COLO829 (cell line): ENCODE measurements around the gene PKN2.

Source experiments
- DNase-seq: peaks from one replicate; pipeline ENCODE4 v3.0.0; 2012; ENCODE audit warnings: low spot score

PKN2 gene

GRCh38 chr1:88683541-88684481, at the start of gene PKN2:
PKN2 (plus strand) TSS chr1:88684273; CDS start chr1:88684581, 308 bp downstream.
- DNase-seq: peak; percentile 87

- DNase-seq: no peak
These were observed 49.5 kb upstream of the PKN2 start for GRCh38 chr1:88634538-88634937.

GRCh38 chr1:88640060-88640459, 44.0 kb upstream of the PKN2 start:
- DNase-seq: no peak

- DNase-seq: no peak
These were observed 38.2 kb upstream of the PKN2 start for GRCh38 chr1:88645886-88646285.

- DNase-seq: no peak
These were observed 37.4 kb upstream of the PKN2 start for GRCh38 chr1:88646476-88647248.

GRCh38 chr1:88647249-88647645, 36.8 kb upstream of the PKN2 start:
- no peak for DNase-seq

GRCh38 chr1:88647749-88648415, 36.2 kb upstream of the PKN2 start:
- DNase-seq: no peak

GRCh38 chr1:88648706-88649105, 35.4 kb upstream of the PKN2 start:
- no peak for DNase-seq

GRCh38 chr1:88649932-88650331, 34.1 kb upstream of the PKN2 start:
- no peak for DNase-seq

- no peak for DNase-seq
These were observed 33.2 kb upstream of the PKN2 start for GRCh38 chr1:88650676-88651418.

- no peak for DNase-seq
These were observed 28.9 kb upstream of the PKN2 start for GRCh38 chr1:88655140-88655539.

GRCh38 chr1:88655685-88656299, 28.3 kb upstream of the PKN2 start:
- DNase-seq: peak; percentile 2

- DNase-seq: no peak
These were observed 25.7 kb upstream of the PKN2 start for GRCh38 chr1:88658419-88658818.

GRCh38 chr1:88659552-88659951, 24.5 kb upstream of the PKN2 start:
- DNase-seq: no peak

GRCh38 chr1:88661188-88661587, 22.9 kb upstream of the PKN2 start:
- no peak for DNase-seq

GRCh38 chr1:88661951-88662699, 21.9 kb upstream of the PKN2 start:
- DNase-seq: no peak

GRCh38 chr1:88662723-88663122, 21.4 kb upstream of the PKN2 start:
- no peak for DNase-seq

GRCh38 chr1:88668405-88668804, 15.7 kb upstream of the PKN2 start:
- DNase-seq: no peak

GRCh38 chr1:88670462-88670861, 13.6 kb upstream of the PKN2 start:
- DNase-seq: no peak

GRCh38 chr1:88673446-88673845, 10.6 kb upstream of the PKN2 start:
- no peak for DNase-seq

GRCh38 chr1:88678405-88678804, 5.7 kb upstream of the PKN2 start:
- no peak for DNase-seq
